Measurements from ENCODE around the gene ST6GALNAC1. TPM values are rescaled to one million over a fixed set of nuclear protein-coding genes. Genes with fewer than 3 reads are reported as not detected.

The ST6GALNAC1 gene
- total RNA-seq, 1 experiment from 2014 or later = not detected

DNA sequence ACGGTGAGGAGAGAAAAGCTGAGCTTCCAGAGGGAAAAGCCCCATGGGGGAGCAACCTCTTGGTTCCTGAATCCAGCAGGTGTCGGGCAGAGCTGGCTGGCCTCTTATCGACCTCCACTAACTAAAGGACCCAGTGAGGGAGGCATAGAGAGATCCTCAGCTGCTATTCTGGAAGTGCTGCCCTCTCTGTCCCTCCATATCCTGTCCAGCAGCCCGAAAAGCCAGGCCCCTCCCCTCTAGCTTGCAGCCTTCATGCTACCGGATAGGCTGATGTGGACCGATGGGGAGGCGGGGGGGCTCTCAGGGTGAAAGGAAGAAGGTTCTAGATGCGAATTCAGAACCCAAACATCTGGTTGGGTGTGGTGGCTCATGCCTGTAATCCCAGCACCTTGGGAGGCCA, 42.3 kb upstream of the ST6GALNAC1 start:
- no peaks in the 10 kb centered on the region for H3K9me3 ChIP-seq (ENCODE audit: control insufficient read depth in 1 of 2, insufficient read depth in 1 of 2, low read depth in 1 of 2, low read length in 2 of 2)
- peaks cover 22 to 24% of the 10 kb centered on the region in 2 experiments for H3K4me1 ChIP-seq (ENCODE audit: control insufficient read depth in 1 of 2, insufficient read depth in 2 of 2, low read length in 2 of 2)
- no peak for DNase-seq (ENCODE audit: low read depth, low spot score)
- no peak for TF ChIP-seq POLR2A (IDR thresholded peaks at IDR 0.05; ENCODE audit: borderline replicate concordance, extremely low read depth, insufficient read depth, insufficient read length)
- TF ChIP-seq YY1 (IDR thresholded peaks at IDR 0.05; ENCODE audit: extremely low read depth, insufficient replicate concordance, low read depth, low read length) = no peak
- TF ChIP-seq SIN3A (IDR thresholded peaks at IDR 0.05; ENCODE audit: low read depth) = no peak
- TF ChIP-seq CEBPB (IDR thresholded peaks at IDR 0.05; ENCODE audit: low read depth) = no peak
- no peak for TF ChIP-seq CBX3 (IDR thresholded peaks at IDR 0.05; ENCODE audit: low read depth)
- no peak for TF ChIP-seq SRF (IDR thresholded peaks at IDR 0.05; ENCODE audit: low read depth)
- TF ChIP-seq, protein P1, sequence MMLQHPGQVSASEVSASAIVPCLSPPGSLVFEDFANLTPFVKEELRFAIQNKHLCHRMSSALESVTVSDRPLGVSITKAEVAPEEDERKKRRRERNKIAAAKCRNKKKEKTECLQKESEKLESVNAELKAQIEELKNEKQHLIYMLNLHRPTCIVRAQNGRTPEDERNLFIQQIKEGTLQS (IDR thresholded peaks at IDR 0.05) = no peak
- no peak for TF ChIP-seq RAD21 (IDR thresholded peaks at IDR 0.05; ENCODE audit: low read depth)
- TF ChIP-seq EZH2 (IDR thresholded peaks at IDR 0.05) = no peak
- TF ChIP-seq JUND (IDR thresholded peaks at IDR 0.05) = no peak
- no peak for TF ChIP-seq EZH2phosphoT487 (IDR thresholded peaks at IDR 0.05; ENCODE audit: borderline replicate concordance)
- TF ChIP-seq EGR1 (IDR thresholded peaks at IDR 0.05; ENCODE audit: low read depth) = no peak
- TF ChIP-seq POLR2AphosphoS5 (IDR thresholded peaks at IDR 0.05; ENCODE audit: low read depth, low read length) = no peak
- no peak for TF ChIP-seq TCF7L2 (IDR thresholded peaks at IDR 0.05; ENCODE audit: borderline replicate concordance, extremely low read depth, insufficient read depth, insufficient read length)
- no peak for TF ChIP-seq ZNF274 (IDR thresholded peaks at IDR 0.05; ENCODE audit: low read depth, low read length)
- no peak for TF ChIP-seq ZFX (IDR thresholded peaks at IDR 0.05)
- TF ChIP-seq, protein P2, sequence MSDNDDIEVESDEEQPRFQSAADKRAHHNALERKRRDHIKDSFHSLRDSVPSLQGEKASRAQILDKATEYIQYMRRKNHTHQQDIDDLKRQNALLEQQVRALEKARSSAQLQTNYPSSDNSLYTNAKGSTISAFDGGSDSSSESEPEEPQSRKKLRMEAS (IDR thresholded peaks at IDR 0.05) = no peak
- TF ChIP-seq, protein P3, sequence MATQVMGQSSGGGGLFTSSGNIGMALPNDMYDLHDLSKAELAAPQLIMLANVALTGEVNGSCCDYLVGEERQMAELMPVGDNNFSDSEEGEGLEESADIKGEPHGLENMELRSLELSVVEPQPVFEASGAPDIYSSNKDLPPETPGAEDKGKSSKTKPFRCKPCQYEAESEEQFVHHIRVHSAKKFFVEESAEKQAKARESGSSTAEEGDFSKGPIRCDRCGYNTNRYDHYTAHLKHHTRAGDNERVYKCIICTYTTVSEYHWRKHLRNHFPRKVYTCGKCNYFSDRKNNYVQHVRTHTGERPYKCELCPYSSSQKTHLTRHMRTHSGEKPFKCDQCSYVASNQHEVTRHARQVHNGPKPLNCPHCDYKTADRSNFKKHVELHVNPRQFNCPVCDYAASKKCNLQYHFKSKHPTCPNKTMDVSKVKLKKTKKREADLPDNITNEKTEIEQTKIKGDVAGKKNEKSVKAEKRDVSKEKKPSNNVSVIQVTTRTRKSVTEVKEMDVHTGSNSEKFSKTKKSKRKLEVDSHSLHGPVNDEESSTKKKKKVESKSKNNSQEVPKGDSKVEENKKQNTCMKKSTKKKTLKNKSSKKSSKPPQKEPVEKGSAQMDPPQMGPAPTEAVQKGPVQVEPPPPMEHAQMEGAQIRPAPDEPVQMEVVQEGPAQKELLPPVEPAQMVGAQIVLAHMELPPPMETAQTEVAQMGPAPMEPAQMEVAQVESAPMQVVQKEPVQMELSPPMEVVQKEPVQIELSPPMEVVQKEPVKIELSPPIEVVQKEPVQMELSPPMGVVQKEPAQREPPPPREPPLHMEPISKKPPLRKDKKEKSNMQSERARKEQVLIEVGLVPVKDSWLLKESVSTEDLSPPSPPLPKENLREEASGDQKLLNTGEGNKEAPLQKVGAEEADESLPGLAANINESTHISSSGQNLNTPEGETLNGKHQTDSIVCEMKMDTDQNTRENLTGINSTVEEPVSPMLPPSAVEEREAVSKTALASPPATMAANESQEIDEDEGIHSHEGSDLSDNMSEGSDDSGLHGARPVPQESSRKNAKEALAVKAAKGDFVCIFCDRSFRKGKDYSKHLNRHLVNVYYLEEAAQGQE (IDR thresholded peaks at IDR 0.05; ENCODE audit: low read depth) = no peak
- no peak overlapping the region for H3K4me2 ChIP-seq (ENCODE audit: low read length)
- ATAC-seq = no peak
- no peak overlapping the region for H3K9ac ChIP-seq (ENCODE audit: low read length)
- H3K79me2 ChIP-seq (ENCODE audit: insufficient read depth, low read length) = no peaks in the 10 kb centered on the region
- no peaks in the 10 kb centered on the region for H4K20me1 ChIP-seq (ENCODE audit: insufficient read depth)
- H3K27me3 ChIP-seq (ENCODE audit: insufficient read depth, low read length) = no peaks in the 10 kb centered on the region
- H3K27ac ChIP-seq (ENCODE audit: low read depth, low read length) = no peak overlapping the region
- no peak overlapping the region for H3K4me3 ChIP-seq (replicated peaks in 1 of 2; ENCODE audit: low read depth in 1 of 2, low read length in 2 of 2)
- intact Hi-C loops (cut with micrococcal nuclease) = no loop called here
- ChIA-PET RAD21 (ENCODE audit: low non-redundant PET in 1 of 2, low total read pairs in 2 of 2, uncharacterized antibody in 2 of 2, unreplicated experiment in 2 of 2) (no interaction called here), CTCF (no interaction called here), POLR2A (interaction anchor here (0.7 to 1.9 kb wide), 2 partner anchors 14 to 128 kb away, joined by 3 to 4 read pairs; no protein-coding TSS in a partner anchor)
- H2AFZ ChIP-seq (ENCODE audit: low read depth, low read length, poor library complexity, severe bottlenecking) = no peak overlapping the region
- no TSS peak for BruUV-seq (replicated peaks)
- no peaks in the 10 kb centered on the region for H3K9me2 ChIP-seq (ENCODE audit: insufficient read depth)
- H3K36me3 ChIP-seq (ENCODE audit: control insufficient read depth in 1 of 2, insufficient read depth in 2 of 2, low read length in 2 of 2) = peaks cover 0 to 2% of the 10 kb centered on the region in 2 experiments; a peak in 1 of 4 replicates

Measured in HCT116 (cell line).